ENCODE results near the gene CRAMP1. TPM values are rescaled to one million over a fixed set of nuclear protein-coding genes. Genes with fewer than 3 reads are reported as not detected.

CRAMP1 gene
- total and polyA plus RNA-seq, 2 of the 8 experiments (the other 6 are each of a cell fraction or from before 2014, with no cell fraction given): 19.2 to 23.2 TPM

GRCh38 chr16:1631230-1631629, 19.1 kb downstream of the CRAMP1 start:
- H4K20me1 ChIP-seq (replicated peaks in 1 of 2; ENCODE audit: control insufficient read depth in 1 of 2, insufficient read depth in 2 of 2, low read length in 2 of 2): peaks cover 23 to 31% of the 10 kb centered on the region in 2 experiments
- H3K14ac ChIP-seq (ENCODE audit: insufficient read length): no peak overlapping the region
- no peak overlapping the region for H2BK20ac ChIP-seq (ENCODE audit: low read length)
- no peak overlapping the region for H3K4me3 ChIP-seq (ENCODE audit: extremely low read depth in 1 of 4, insufficient read depth in 2 of 4, low read depth in 3 of 4, low read length in 4 of 4)
- H2AFZ ChIP-seq (ENCODE audit: low read length): no peak overlapping the region
- H2BK15ac ChIP-seq (ENCODE audit: low read length): no peak overlapping the region
- H4K8ac ChIP-seq (ENCODE audit: extremely low read depth, insufficient read depth, low read length): no peak overlapping the region
- H3K56ac ChIP-seq (replicated peaks; ENCODE audit: insufficient read length, low read depth, low read length): no peak overlapping the region
- peaks cover 29% of the 10 kb centered on the region for H3K79me1 ChIP-seq (ENCODE audit: low read depth, low read length)
- H3K4ac ChIP-seq (replicated peaks; ENCODE audit: insufficient read length, low read depth, low read length): no peak overlapping the region
- no peaks in the 10 kb centered on the region for H3K9me3 ChIP-seq (ENCODE audit: insufficient read depth in 2 of 2, low read depth in 1 of 2, low read length in 1 of 2)
- WGBS, 2 experiments (ENCODE audit: extremely low coverage in 1 of 2, insufficient coverage in 1 of 2, insufficient read length in 1 of 2, insufficient replicate concordance in 2 of 2, low coverage in 1 of 2, low lambda C conversion rate in 2 of 2, missing lambda C conversion rate in 1 of 2): 95% methylated on average over 9 of the region's 9 CpGs; no CpG with 5 or more reads in 1 of the 2 experiments
- no peaks in the 10 kb centered on the region for H3K27me3 ChIP-seq (replicated peaks in 1 of 4; ENCODE audit: control insufficient read depth in 3 of 4, extremely low read depth in 1 of 4, insufficient read depth in 3 of 4, low read length in 3 of 4)
- CTCF ChIA-PET (ENCODE audit: partially characterized antibody): interaction anchor here (1.2 kb wide), 1 partner anchor 14 kb away, joined by 4 read pairs; no protein-coding TSS in a partner anchor
- H2BK12ac ChIP-seq (ENCODE audit: low read depth, low read length): no peak overlapping the region
- no peaks in the 10 kb centered on the region for H3K4me1 ChIP-seq (replicated peaks in 1 of 4; ENCODE audit: control insufficient read depth in 3 of 4, insufficient read depth in 4 of 4, low read length in 3 of 4)
- FAIRE-seq (no peak), DNase-seq (ENCODE audit: low read depth in 1 of 2, low spot score in 2 of 2) (no peak)
- no peak overlapping the region for H2AK5ac ChIP-seq (ENCODE audit: low read depth, low read length)
- H3K4me2 ChIP-seq (ENCODE audit: insufficient read depth in 1 of 2, low read depth in 2 of 2, low read length in 2 of 2): no peak overlapping the region
- H4K91ac ChIP-seq (replicated peaks; ENCODE audit: insufficient read length, low read length): no peak overlapping the region
- H3K27ac ChIP-seq (ENCODE audit: low read depth, low read length): no peak overlapping the region
- no peak overlapping the region for H4K5ac ChIP-seq (ENCODE audit: insufficient read length, low read depth, low read length)
- H3K9ac ChIP-seq (replicated peaks in 1 of 4; ENCODE audit: extremely low read depth in 1 of 4, low read depth in 3 of 4, low read length in 3 of 4): no peak overlapping the region; a peak in 1 of 7 replicates
- H3K36me3 ChIP-seq (ENCODE audit: control insufficient read depth in 2 of 4, insufficient read depth in 4 of 4, low read length in 3 of 4): peaks cover 12 to 30% (median 14%) of the 10 kb centered on the region in 4 experiments; a peak in 5 of 8 replicates
- H3K18ac ChIP-seq (ENCODE audit: extremely low read depth, low read length): no peak overlapping the region
- no peak overlapping the region for H3K23ac ChIP-seq (ENCODE audit: insufficient read length)
- POLR2A ChIA-PET (ENCODE audit: partially characterized antibody): no interaction called here
- peaks cover 0 to 65% of the 10 kb centered on the region in 2 experiments; a peak in 2 of 4 replicates for H3K79me2 ChIP-seq (ENCODE audit: control insufficient read depth in 1 of 2, insufficient read depth in 2 of 2, low read length in 2 of 2)
- H2BK120ac ChIP-seq (replicated peaks; ENCODE audit: low read depth, low read length): no peak overlapping the region
- TF ChIP-seq SAP30 (IDR thresholded peaks at IDR 0.05; ENCODE audit: insufficient read depth, insufficient replicate concordance, low read length) (no peak), CTCF (IDR thresholded peaks at IDR 0.05; ENCODE audit: control extremely low read depth in 1 of 3, insufficient read depth in 1 of 3, low read depth in 1 of 3, low read length in 3 of 3) (peak in 2 of 3 experiments; percentile 6 to 21; a peak in 2 of 4 replicates), SIX5 (IDR thresholded peaks at IDR 0.05; ENCODE audit: low read depth, low read length) (no peak), JUND (IDR thresholded peaks at IDR 0.05; ENCODE audit: low read length) (no peak)
- H2BK5ac ChIP-seq (ENCODE audit: low read depth, low read length): no peak overlapping the region; the same call in 1 of the 2 replicates
- H3K23me2 ChIP-seq (ENCODE audit: low read depth, low read length): no peaks in the 10 kb centered on the region
